ENCODE data around the gene FAM161B. TPM values are rescaled to one million over a fixed set of nuclear protein-coding genes. Genes with fewer than 3 reads are reported as not detected.
"Not testable (repeated sequence)": the region's sequence is repeated elsewhere in the genome, so short reads cannot be mapped to it uniquely, and the experiment has no call there.

FAM161B gene
- total and polyA plus RNA-seq, 7 donors: 2.5 to 5.3 (median 4.3) TPM

DNA sequence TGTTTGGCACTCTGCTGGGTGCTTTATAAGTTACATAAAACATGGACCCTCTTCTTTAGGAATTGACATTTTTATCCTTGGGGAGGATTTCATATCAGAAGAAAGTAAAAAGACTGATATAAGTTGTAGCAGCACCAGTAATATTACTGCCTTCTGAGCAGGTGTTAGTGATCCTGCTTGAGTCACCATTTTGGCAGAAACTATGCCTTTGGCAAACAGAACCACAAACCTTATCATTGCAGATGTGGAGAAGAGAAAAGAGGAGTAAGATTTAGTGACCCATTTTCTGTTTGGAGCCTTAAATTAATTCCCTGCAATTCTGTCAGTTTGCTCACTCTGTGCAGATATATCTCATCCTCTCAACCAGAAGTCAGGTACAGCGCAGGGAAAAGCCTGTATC is 40.2 kb downstream of the FAM161B start:
- Histone ChIP-seq H3K27me3 (no peaks in the 10 kb centered on the region), H3K9me3 (no peaks in the 10 kb centered on the region), H3K4me3 (no peak overlapping the region), H3K27ac (no peak overlapping the region), H3K4me1 (no peaks in the 10 kb centered on the region), H3K36me3 (peaks cover 15 to 90% (median 46%) of the 10 kb centered on the region in 4 donors)
- 97 to 100% methylated on average over 1 of the region's 1 CpG for WGBS, 2 donors
- intact Hi-C loops (cut with DNase I): no loop called here
- DNase-seq: no peak
- no peak for TF ChIP-seq POLR2AphosphoS5 (IDR thresholded peaks at IDR 0.05)
- TF ChIP-seq, protein P1, sequence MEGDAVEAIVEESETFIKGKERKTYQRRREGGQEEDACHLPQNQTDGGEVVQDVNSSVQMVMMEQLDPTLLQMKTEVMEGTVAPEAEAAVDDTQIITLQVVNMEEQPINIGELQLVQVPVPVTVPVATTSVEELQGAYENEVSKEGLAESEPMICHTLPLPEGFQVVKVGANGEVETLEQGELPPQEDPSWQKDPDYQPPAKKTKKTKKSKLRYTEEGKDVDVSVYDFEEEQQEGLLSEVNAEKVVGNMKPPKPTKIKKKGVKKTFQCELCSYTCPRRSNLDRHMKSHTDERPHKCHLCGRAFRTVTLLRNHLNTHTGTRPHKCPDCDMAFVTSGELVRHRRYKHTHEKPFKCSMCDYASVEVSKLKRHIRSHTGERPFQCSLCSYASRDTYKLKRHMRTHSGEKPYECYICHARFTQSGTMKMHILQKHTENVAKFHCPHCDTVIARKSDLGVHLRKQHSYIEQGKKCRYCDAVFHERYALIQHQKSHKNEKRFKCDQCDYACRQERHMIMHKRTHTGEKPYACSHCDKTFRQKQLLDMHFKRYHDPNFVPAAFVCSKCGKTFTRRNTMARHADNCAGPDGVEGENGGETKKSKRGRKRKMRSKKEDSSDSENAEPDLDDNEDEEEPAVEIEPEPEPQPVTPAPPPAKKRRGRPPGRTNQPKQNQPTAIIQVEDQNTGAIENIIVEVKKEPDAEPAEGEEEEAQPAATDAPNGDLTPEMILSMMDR (IDR thresholded peaks at IDR 0.05): no peak
- TF ChIP-seq EP300 (IDR thresholded peaks at IDR 0.05): no peak
- no peak for TF ChIP-seq POLR2A (IDR thresholded peaks at IDR 0.05)

DNA sequence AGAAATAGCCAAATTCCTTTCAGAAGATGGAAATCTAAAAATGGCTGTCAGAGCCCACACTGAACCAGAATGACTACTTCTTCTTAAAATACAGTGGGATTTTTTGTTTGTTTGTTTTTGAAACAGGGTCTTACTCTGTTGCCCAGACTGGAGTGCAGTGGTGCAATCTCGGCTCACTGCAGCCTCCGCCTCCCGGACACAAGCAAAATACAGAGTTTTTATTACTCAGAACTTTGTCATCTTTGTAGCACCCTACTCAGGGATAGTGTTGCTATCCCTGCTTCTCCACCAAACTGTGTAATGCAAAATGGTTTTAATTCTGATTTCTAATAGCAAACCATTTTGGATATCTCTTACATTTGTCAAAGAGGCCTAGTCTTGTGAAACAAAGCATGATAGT is 46.9 kb downstream of the FAM161B start:
- 80% methylated on average over 3 of the region's 3 CpGs for WGBS, 2 donors
- Histone ChIP-seq H3K27me3 (no peaks in the 10 kb centered on the region), H3K9me3 (no peaks in the 10 kb centered on the region), H3K36me3 (peaks cover 13 to 94% (median 50%) of the 10 kb centered on the region in 4 donors), H3K27ac (no peak overlapping the region), H3K4me3 (no peak overlapping the region), H3K4me1 (no peaks in the 10 kb centered on the region)
- DNase-seq: no peak
- intact Hi-C loops (cut with DNase I): no loop called here
- no peak for TF ChIP-seq POLR2AphosphoS5 (IDR thresholded peaks at IDR 0.05)
- TF ChIP-seq, protein P1 (IDR thresholded peaks at IDR 0.05): no peak
- no peak for TF ChIP-seq EP300 (IDR thresholded peaks at IDR 0.05)
- no peak for TF ChIP-seq POLR2A (IDR thresholded peaks at IDR 0.05)

DNA sequence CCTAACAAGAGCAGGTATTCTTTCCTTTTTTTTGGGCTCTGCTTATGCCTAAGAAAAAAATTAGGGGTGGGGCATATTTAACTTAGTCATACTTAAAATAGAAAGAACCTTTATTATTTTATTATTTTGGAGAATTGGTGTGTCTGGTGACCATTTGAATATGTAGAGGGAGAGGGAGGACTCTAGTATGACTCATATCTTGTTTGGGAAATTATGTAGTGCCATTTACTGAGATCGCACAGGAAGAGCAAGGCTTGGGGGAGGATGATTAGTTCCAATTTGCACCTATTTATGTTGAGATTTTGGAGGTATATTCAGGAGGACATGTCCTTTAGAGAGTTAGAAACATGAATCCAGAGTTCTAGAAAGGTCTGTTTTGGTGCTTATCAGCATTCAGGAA is 53.4 kb downstream of the FAM161B start:
- Histone ChIP-seq H3K4me1 (no peaks in the 10 kb centered on the region), H3K27me3 (no peaks in the 10 kb centered on the region), H3K4me3 (no peak overlapping the region), H3K36me3 (peaks cover 5 to 94% (median 55%) of the 10 kb centered on the region in 4 donors), H3K27ac (no peak overlapping the region), H3K9me3 (no peaks in the 10 kb centered on the region)
- no peak for DNase-seq
- intact Hi-C loops (cut with DNase I): no loop called here
- no peak for TF ChIP-seq POLR2A (IDR thresholded peaks at IDR 0.05)
- TF ChIP-seq, protein P1 (IDR thresholded peaks at IDR 0.05): no peak
- TF ChIP-seq POLR2AphosphoS5 (IDR thresholded peaks at IDR 0.05): no peak
- TF ChIP-seq EP300 (IDR thresholded peaks at IDR 0.05): no peak
- WGBS, 2 donors: 80 to 81% methylated on average over 1 of the region's 1 CpG

GRCh38 chr14:73895939-73896338 is 54.0 kb downstream of the FAM161B start:
- no peaks in the 10 kb centered on the region for H3K27me3 ChIP-seq
- no peak overlapping the region for H3K4me3 ChIP-seq
- no peak for DNase-seq
- H3K27ac ChIP-seq: no peak overlapping the region
- H3K9me3 ChIP-seq: no peaks in the 10 kb centered on the region
- intact Hi-C loops (cut with DNase I): no loop called here
- H3K36me3 ChIP-seq: peaks cover 5 to 88% (median 53%) of the 10 kb centered on the region in 4 donors
- no peaks in the 10 kb centered on the region for H3K4me1 ChIP-seq
- TF ChIP-seq POLR2A (IDR thresholded peaks at IDR 0.05): no peak
- TF ChIP-seq POLR2AphosphoS5 (IDR thresholded peaks at IDR 0.05): no peak
- TF ChIP-seq, protein P1 (IDR thresholded peaks at IDR 0.05): no peak
- TF ChIP-seq EP300 (IDR thresholded peaks at IDR 0.05): no peak
- WGBS, 2 donors: 59 to 88% methylated on average over 1 of the region's 1 CpG

GRCh38 chr14:73894180-73894687 is 55.7 kb downstream of the FAM161B start:
- H3K36me3 ChIP-seq: peaks cover 5 to 71% (median 45%) of the 10 kb centered on the region in 4 donors
- intact Hi-C loops (cut with DNase I); DNase-seq; H3K27ac ChIP-seq; H3K4me3 ChIP-seq; H3K9me3 ChIP-seq; H3K27me3 ChIP-seq; H3K4me1 ChIP-seq: not testable (repeated sequence)
- 96 to 97% methylated on average over 6 of the region's 6 CpGs for WGBS, 2 donors
